Keratinocyte (primary cell): ENCODE results near the gene ADAM15. TPM values are rescaled to one million over a fixed set of nuclear protein-coding genes. Genes with fewer than 3 reads are reported as not detected.

Experiments
- DNase-seq: peaks from one replicate; pipeline ENCODE4 v3.0.0-alpha.2; 2011; ENCODE audit warnings: low read depth, missing footprints, low spot score
- FAIRE-seq: peaks from 2 replicates; lab custom pipeline; 2011; peaks lifted over from hg19 to GRCh38; lab: Jason Lieb, UNC
- H2AFZ ChIP-seq: 2 replicates; pipeline ENCODE4 v1.6.0; 2012; ENCODE audit warnings: low read length, control low read depth, inconsistent platforms; ENCODE audit not compliant: control insufficient read depth
- H3K27ac ChIP-seq: 2 replicates; pipeline ENCODE4 v1.5.1; 2011; ENCODE audit warnings: low read length; ENCODE audit not compliant: control insufficient read depth, insufficient read depth
- H3K27me3 ChIP-seq: 3 replicates; pipeline ENCODE4 v1.6.0; 2011; ENCODE audit warnings: low read length; ENCODE audit not compliant: control insufficient read depth, insufficient read depth; ENCODE audit errors: extremely low read depth
- H3K36me3 ChIP-seq, 2 experiments: 2 replicates in 1 of 2; 3 replicates in 1 of 2; pipeline ENCODE4 v1.5.1; 2011; ENCODE audit warnings: low read length in 2 of 2, mild to moderate bottlenecking in 1 of 2; ENCODE audit not compliant: control insufficient read depth in 2 of 2, insufficient read depth in 2 of 2; ENCODE audit errors: extremely low read depth in 1 of 2
- H3K4me1 ChIP-seq: 3 replicates; pipeline ENCODE4 v1.5.1; 2011; ENCODE audit warnings: low read length; ENCODE audit not compliant: control insufficient read depth, insufficient read depth; ENCODE audit errors: extremely low read depth
- H3K4me2 ChIP-seq: 3 replicates; pipeline ENCODE4 v1.6.0; 2011; ENCODE audit warnings: low read depth, low read length; ENCODE audit not compliant: control insufficient read depth, insufficient read depth; ENCODE audit errors: extremely low read depth
- H3K4me3 ChIP-seq, 3 experiments: fragments of 200-600 bp in 1 of 3; sonication (generic) in 1 of 3; 2 replicates in 2 of 3; 3 replicates in 1 of 3; pipeline ENCODE4 v1.5.1; 2011 to 2016; ENCODE audit warnings: low read length in 3 of 3, mild to moderate bottlenecking in 3 of 3, control low read depth in 2 of 3, inconsistent platforms in 1 of 3, low read depth in 1 of 3, mixed read lengths in 1 of 3, mixed run types in 1 of 3, moderate library complexity in 1 of 3; ENCODE audit not compliant: control insufficient read depth in 2 of 3, insufficient read depth in 2 of 3; ENCODE audit errors: extremely low read depth in 1 of 3
- H3K79me2 ChIP-seq: 2 replicates; pipeline ENCODE4 v1.6.0; 2012; ENCODE audit warnings: low read length; ENCODE audit not compliant: control insufficient read depth, insufficient read depth
- H3K9ac ChIP-seq: 3 replicates; pipeline ENCODE4 v1.6.0; 2011; ENCODE audit warnings: low read length; ENCODE audit not compliant: control insufficient read depth, insufficient read depth; ENCODE audit errors: extremely low read depth
- H3K9me1 ChIP-seq: 3 replicates; pipeline ENCODE4 v1.6.0; 2011; ENCODE audit warnings: low read length; ENCODE audit not compliant: control insufficient read depth, insufficient read depth; ENCODE audit errors: extremely low read depth
- H3K9me3 ChIP-seq: 2 replicates; pipeline ENCODE4 v1.5.1; 2012; ENCODE audit warnings: low read depth, low read length; ENCODE audit not compliant: control insufficient read depth
- H4K20me1 ChIP-seq: 3 replicates; pipeline ENCODE4 v1.6.0; 2011; ENCODE audit warnings: low read length; ENCODE audit not compliant: control insufficient read depth, insufficient read depth; ENCODE audit errors: extremely low read depth
- EZH2 ChIP-seq: IDR thresholded peaks from one replicate; pipeline ENCODE4 v1.6.1; 2012; ENCODE audit warnings: inconsistent platforms, mild to moderate bottlenecking, low read length, moderate library complexity
- dilution Hi-C: fragments of 300-500 bp; cut with MboI; formaldehyde crosslinking; loops from one replicate; pipeline ENCODE4 v1.7.0; 2020; ENCODE audit warnings: low sequenced_read_pairs; ENCODE audit not compliant: extremely low pct_ligation_motif_present
- polyA plus RNA-seq, 5 experiments: library from polyadenylated mRNA; depleted of rRNA in 3 of 5; stranded (reverse) in 3 of 5; stranded (forward) in 1 of 5; unstranded in 1 of 5; fragments of >200 nt; gene quantifications; 1 replicate in 1 of 5; 2 replicates in 3 of 5; 3 replicates in 1 of 5; pipeline versions ENCODE4 v1.2.1 to v1.2.3, GENCODE V29; 2011 to 2012; ENCODE audit warnings: missing spikeins in 2 of 5, low read depth in 1 of 5, low replicate concordance in 1 of 5
- TF ChIP-seq, protein P1 (sequence below), 3 experiments: IDR thresholded peaks in 1 of 3; conservative IDR thresholded peaks in 1 of 3; optimal IDR thresholded peaks in 1 of 3; 2 replicates in 2 of 3; 3 replicates in 1 of 3; pipeline versions ENCODE3 to v1.5.1; 2011; ENCODE audit warnings: low read length in 3 of 3, mild to moderate bottlenecking in 3 of 3, moderate library complexity in 2 of 3, control low read depth in 1 of 3, inconsistent platforms in 1 of 3; ENCODE audit not compliant: insufficient read depth in 2 of 3; ENCODE audit errors: extremely low read depth in 1 of 3

The ADAM15 gene
- polyA plus RNA-seq, 1 donor (not counting 4 experiments of a cell fraction or from before 2014, with no cell fraction given): 131 TPM

DNA sequence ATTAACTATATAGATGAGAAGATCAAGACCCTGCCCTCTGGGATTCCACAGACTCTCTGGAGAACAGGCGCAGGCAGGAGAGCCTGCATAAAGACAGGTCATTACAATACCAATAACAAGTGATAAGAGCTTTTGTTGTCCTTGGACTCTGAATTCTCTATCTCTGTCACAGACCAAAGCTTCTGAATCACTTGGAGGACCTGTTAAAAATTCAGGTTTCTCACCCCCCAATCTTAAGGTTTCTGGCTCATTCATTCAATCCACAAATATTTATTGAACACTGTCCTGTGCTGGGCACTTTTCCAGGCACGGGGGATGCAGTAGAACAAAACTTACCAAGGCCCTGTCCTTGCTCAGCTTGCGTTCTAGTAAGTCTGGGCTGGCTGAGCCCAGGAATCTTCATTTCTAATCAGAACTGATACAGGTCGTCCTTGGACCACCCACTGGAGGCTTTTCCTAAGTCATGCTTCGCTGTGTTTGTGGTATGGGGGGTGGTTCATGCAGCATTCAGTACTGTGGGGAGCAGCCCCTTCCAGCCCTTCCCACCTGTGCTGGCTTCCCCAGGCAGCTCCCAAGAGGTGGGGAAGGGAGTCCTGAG, 13.8 kb downstream of the ADAM15 start:
- peaks cover 22 to 35% of the 10 kb centered on the region in 2 experiments for H3K36me3 ChIP-seq
- H3K9ac ChIP-seq: no peak overlapping the region
- DNase-seq (no peak), FAIRE-seq (no peak)
- H2AFZ ChIP-seq: no peak overlapping the region
- peaks cover 5% of the 10 kb centered on the region for H4K20me1 ChIP-seq
- no peaks in the 10 kb centered on the region for H3K9me3 ChIP-seq
- no peak for TF ChIP-seq EZH2
- TF ChIP-seq, protein P1, sequence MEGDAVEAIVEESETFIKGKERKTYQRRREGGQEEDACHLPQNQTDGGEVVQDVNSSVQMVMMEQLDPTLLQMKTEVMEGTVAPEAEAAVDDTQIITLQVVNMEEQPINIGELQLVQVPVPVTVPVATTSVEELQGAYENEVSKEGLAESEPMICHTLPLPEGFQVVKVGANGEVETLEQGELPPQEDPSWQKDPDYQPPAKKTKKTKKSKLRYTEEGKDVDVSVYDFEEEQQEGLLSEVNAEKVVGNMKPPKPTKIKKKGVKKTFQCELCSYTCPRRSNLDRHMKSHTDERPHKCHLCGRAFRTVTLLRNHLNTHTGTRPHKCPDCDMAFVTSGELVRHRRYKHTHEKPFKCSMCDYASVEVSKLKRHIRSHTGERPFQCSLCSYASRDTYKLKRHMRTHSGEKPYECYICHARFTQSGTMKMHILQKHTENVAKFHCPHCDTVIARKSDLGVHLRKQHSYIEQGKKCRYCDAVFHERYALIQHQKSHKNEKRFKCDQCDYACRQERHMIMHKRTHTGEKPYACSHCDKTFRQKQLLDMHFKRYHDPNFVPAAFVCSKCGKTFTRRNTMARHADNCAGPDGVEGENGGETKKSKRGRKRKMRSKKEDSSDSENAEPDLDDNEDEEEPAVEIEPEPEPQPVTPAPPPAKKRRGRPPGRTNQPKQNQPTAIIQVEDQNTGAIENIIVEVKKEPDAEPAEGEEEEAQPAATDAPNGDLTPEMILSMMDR (optimal IDR thresholded peaks at IDR 0.05 in 1 of 3, IDR thresholded peaks at IDR 0.05 in 1 of 3, conservative IDR thresholded peaks at IDR 0.05 in 1 of 3; ENCODE audit: extremely low read depth in 1 of 3, insufficient read depth in 2 of 3, low read length in 3 of 3): no peak
- H3K79me2 ChIP-seq: no peaks in the 10 kb centered on the region
- peak overlapping the region; percentile 79 for H3K4me2 ChIP-seq
- no peak overlapping the region for H3K27ac ChIP-seq
- H3K9me1 ChIP-seq: no peaks in the 10 kb centered on the region
- no peak overlapping the region for H3K4me3 ChIP-seq
- H3K4me1 ChIP-seq: peaks cover 23% of the 10 kb centered on the region
- no peaks in the 10 kb centered on the region for H3K27me3 ChIP-seq
- dilution Hi-C loops: no loop called here

DNA sequence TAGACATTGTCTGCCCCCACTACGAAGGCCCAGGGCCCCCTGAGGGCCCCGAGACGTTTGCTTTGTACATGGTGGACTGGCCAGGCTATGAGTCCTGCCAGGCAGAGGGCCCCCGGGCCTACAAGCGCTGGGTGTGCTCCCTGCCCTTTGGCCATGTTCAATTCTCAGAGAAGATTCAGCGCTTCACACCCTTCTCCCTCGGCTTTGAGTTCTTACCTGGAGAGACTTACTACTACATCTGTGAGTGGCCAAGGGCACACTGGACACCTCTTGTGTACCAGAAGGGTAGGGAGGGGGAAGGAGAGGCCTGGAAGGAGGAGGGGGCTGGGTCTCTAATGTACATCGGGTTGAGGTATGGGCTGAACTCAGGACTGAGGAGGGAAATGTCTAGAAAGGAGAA, 15.7 kb downstream of the ADAM15 start:
- no peak for FAIRE-seq
- Histone ChIP-seq H3K9me3 (no peaks in the 10 kb centered on the region), H2AFZ (no peak overlapping the region), H3K4me1 (peaks cover 29% of the 10 kb centered on the region), H3K4me2 (no peak overlapping the region), H4K20me1 (peaks cover 2% of the 10 kb centered on the region), H3K79me2 (no peaks in the 10 kb centered on the region), H3K4me3 (no peak overlapping the region), H3K27ac (no peak overlapping the region), H3K36me3 (peaks cover 6 to 22% of the 10 kb centered on the region in 2 experiments), H3K9me1 (no peaks in the 10 kb centered on the region), H3K9ac (no peak overlapping the region), H3K27me3 (no peaks in the 10 kb centered on the region)
- no peak for TF ChIP-seq EZH2
- TF ChIP-seq, protein P1 (optimal IDR thresholded peaks at IDR 0.05 in 1 of 3, IDR thresholded peaks at IDR 0.05 in 1 of 3, conservative IDR thresholded peaks at IDR 0.05 in 1 of 3; ENCODE audit: extremely low read depth in 1 of 3, insufficient read depth in 2 of 3, low read length in 3 of 3): no peak
- dilution Hi-C loops: no loop called here
- DNase-seq: no peak
